ENCODE measurements around the gene SPTAN1. TPM values are rescaled to one million over a fixed set of nuclear protein-coding genes. Genes with fewer than 3 reads are reported as not detected.
A peak's percentile ranks its signal among the peaks of the same experiment; 100 is the strongest.
"Not testable (repeated sequence)": the region's sequence is repeated elsewhere in the genome, so short reads cannot be mapped to it uniquely, and the experiment has no call there.

The SPTAN1 gene
- total and polyA plus RNA-seq, 4 experiments from 2014 or later, result 14.0 to 595 (median 394) TPM

GRCh38 chr9:128642675-128643245 lies 90.4 kb downstream of the SPTAN1 start:
- H3K9me3 ChIP-seq (ENCODE audit: control insufficient read depth in 1 of 2, low read length in 2 of 2), result no peaks in the 10 kb centered on the region
- peaks cover 0 to 3% (median under 1%) of the 10 kb centered on the region in 4 donors for H3K4me1 Mint-ChIP-seq
- ChIA-PET POLR2A (ENCODE audit: partially characterized antibody) (no interaction called here), CTCF (ENCODE audit: partially characterized antibody) (interaction anchor here (1.7 kb wide), 1 partner anchor 32 kb away, joined by 3 read pairs; no protein-coding TSS in a partner anchor)
- peaks cover 0 to 1% (median 0%) of the 10 kb centered on the region in 8 donors for H3K9me3 Mint-ChIP-seq
- no peaks in the 10 kb centered on the region for H3K36me3 Mint-ChIP-seq
- H3K27me3 ChIP-seq (ENCODE audit: insufficient read depth, low read length), result no peaks in the 10 kb centered on the region
- H3K27ac ChIP-seq (ENCODE audit: low read depth, low read length), result no peak overlapping the region
- H3K4me1 ChIP-seq (ENCODE audit: insufficient read depth, low read length), result no peaks in the 10 kb centered on the region
- H3K36me3 ChIP-seq (ENCODE audit: insufficient read depth, low read length), result no peaks in the 10 kb centered on the region
- no peak for DNase-seq
- H3K27me3 Mint-ChIP-seq, result no peaks in the 10 kb centered on the region
- no peak overlapping the region for H3K4me3 Mint-ChIP-seq
- peak overlapping the region in 1 of 7 donors; percentile 76 for H3K27ac Mint-ChIP-seq
- intact Hi-C loops (cut with micrococcal nuclease), result no loop called here
- H3K4me3 ChIP-seq (ENCODE audit: low read length in 2 of 2), result no peak overlapping the region

GRCh38 chr9:128643519-128644300 lies 91.3 kb downstream of the SPTAN1 start:
- Mint-ChIP-seq H3K27me3 (no peaks in the 10 kb centered on the region), H3K4me3 (no peak overlapping the region), H3K36me3 (no peaks in the 10 kb centered on the region), H3K4me1 (peaks cover 0 to 3% (median 0%) of the 10 kb centered on the region in 4 donors), H3K27ac (peak overlapping the region in 1 of 7 donors; percentile 19), H3K9me3 (peaks cover 0 to 1% (median 0%) of the 10 kb centered on the region in 8 donors)
- POLR2A ChIA-PET (ENCODE audit: partially characterized antibody), result no interaction called here
- H3K4me3 ChIP-seq (ENCODE audit: low read length in 2 of 2), result no peak overlapping the region
- H3K36me3 ChIP-seq (ENCODE audit: insufficient read depth, low read length), result no peaks in the 10 kb centered on the region
- DNase-seq, result no peak
- H3K27ac ChIP-seq (ENCODE audit: low read depth, low read length), result no peak overlapping the region
- H3K9me3 ChIP-seq (ENCODE audit: control insufficient read depth in 1 of 2, low read length in 2 of 2), result no peaks in the 10 kb centered on the region
- CTCF ChIA-PET (ENCODE audit: partially characterized antibody), result interaction anchor here (1.7 kb wide), 1 partner anchor 31 kb away, joined by 3 read pairs; no protein-coding TSS in a partner anchor
- H3K4me1 ChIP-seq (ENCODE audit: insufficient read depth, low read length), result no peaks in the 10 kb centered on the region
- H3K27me3 ChIP-seq (ENCODE audit: insufficient read depth, low read length), result no peaks in the 10 kb centered on the region
- intact Hi-C loops (cut with micrococcal nuclease), result no loop called here

- not testable (repeated sequence) for H3K4me3 Mint-ChIP-seq; H3K27me3 ChIP-seq (ENCODE audit: insufficient read depth, low read length); H3K36me3 ChIP-seq (ENCODE audit: insufficient read depth, low read length); H3K36me3 Mint-ChIP-seq; H3K27me3 Mint-ChIP-seq; H3K4me1 ChIP-seq (ENCODE audit: insufficient read depth, low read length); H3K27ac Mint-ChIP-seq; H3K9me3 Mint-ChIP-seq; H3K9me3 ChIP-seq (ENCODE audit: control insufficient read depth in 1 of 2, low read length in 2 of 2); H3K27ac ChIP-seq (ENCODE audit: low read depth, low read length); H3K4me3 ChIP-seq (ENCODE audit: low read length in 2 of 2); H3K4me1 Mint-ChIP-seq
- intact Hi-C loops (cut with micrococcal nuclease), result loop anchor here (2.0 kb wide), 2 partner anchors 171 to 215 kb away; partner anchors contain the start of gene ENDOG
- peak; percentile 58 to 66 (median 62) for DNase-seq
- CTCF ChIA-PET (ENCODE audit: partially characterized antibody), result interaction anchor here (1.0 to 2.2 kb wide), 10 partner anchors 9 to 289 kb away, joined by 3 to 10 read pairs (median 4); partner anchors contain the start of gene ENDOG
- POLR2A ChIA-PET (ENCODE audit: partially characterized antibody), result interaction anchor here (0.8 to 1.5 kb wide), 2 partner anchors 41 to 76 kb away, joined by 3 to 11 read pairs; partner anchors contain the start of genes SET and ZDHHC12
These were observed 95.8 kb downstream of the SPTAN1 start for GRCh38 chr9:128648206-128648605.

GRCh38 chr9:128651798-128652197 lies 99.4 kb downstream of the SPTAN1 start:
- H3K36me3 ChIP-seq (ENCODE audit: insufficient read depth, low read length), result no peaks in the 10 kb centered on the region
- peaks cover 0 to 10% (median 2%) of the 10 kb centered on the region in 4 donors for H3K4me1 Mint-ChIP-seq
- no peak for DNase-seq
- H3K27ac ChIP-seq (ENCODE audit: low read depth, low read length), result no peak overlapping the region
- no peak overlapping the region for H3K27ac Mint-ChIP-seq
- no peaks in the 10 kb centered on the region for H3K9me3 ChIP-seq (ENCODE audit: control insufficient read depth in 1 of 2, low read length in 2 of 2)
- H3K4me1 ChIP-seq (ENCODE audit: insufficient read depth, low read length), result peaks cover 4% of the 10 kb centered on the region
- CTCF ChIA-PET (ENCODE audit: partially characterized antibody), result interaction anchor here (1.0 kb wide), 1 partner anchor 277 kb away, joined by 3 read pairs; no protein-coding TSS in a partner anchor
- POLR2A ChIA-PET (ENCODE audit: partially characterized antibody), result no interaction called here
- H3K4me3 ChIP-seq (ENCODE audit: low read length in 2 of 2), result no peak overlapping the region
- no peaks in the 10 kb centered on the region for H3K27me3 Mint-ChIP-seq
- H3K4me3 Mint-ChIP-seq, result no peak overlapping the region
- intact Hi-C loops (cut with micrococcal nuclease), result no loop called here
- H3K9me3 Mint-ChIP-seq, result no peaks in the 10 kb centered on the region
- H3K36me3 Mint-ChIP-seq, result peaks cover 0 to 2% of the 10 kb centered on the region in 2 donors
- H3K27me3 ChIP-seq (ENCODE audit: insufficient read depth, low read length), result no peaks in the 10 kb centered on the region

GRCh38 chr9:128653908-128654307 lies 101.5 kb downstream of the SPTAN1 start:
- no peaks in the 10 kb centered on the region for H3K27me3 Mint-ChIP-seq
- H3K4me1 Mint-ChIP-seq, result peaks cover 2 to 15% (median 6%) of the 10 kb centered on the region in 4 donors
- Histone ChIP-seq H3K27me3 (ENCODE audit: insufficient read depth, low read length) (no peaks in the 10 kb centered on the region), H3K9me3 (ENCODE audit: control insufficient read depth in 1 of 2, low read length in 2 of 2) (no peaks in the 10 kb centered on the region), H3K27ac (ENCODE audit: low read depth, low read length) (no peak overlapping the region), H3K4me3 (ENCODE audit: low read length in 2 of 2) (no peak overlapping the region), H3K36me3 (ENCODE audit: insufficient read depth, low read length) (no peaks in the 10 kb centered on the region), H3K4me1 (ENCODE audit: insufficient read depth, low read length) (peaks cover 8% of the 10 kb centered on the region)
- H3K27ac Mint-ChIP-seq, result peak overlapping the region in 1 of 7 donors; percentile 15
- H3K4me3 Mint-ChIP-seq, result peak overlapping the region in 3 of 8 donors; percentile 14 to 37 (median 35)
- intact Hi-C loops (cut with micrococcal nuclease), result no loop called here
- DNase-seq, result no peak
- ChIA-PET CTCF (ENCODE audit: partially characterized antibody) (interaction anchor here (0.6 to 0.9 kb wide), 3 partner anchors 64 to 222 kb away, joined by 3 to 5 read pairs (median 4); no protein-coding TSS in a partner anchor), POLR2A (ENCODE audit: partially characterized antibody) (no interaction called here)
- peaks cover 0 to 2% of the 10 kb centered on the region in 2 donors for H3K36me3 Mint-ChIP-seq
- H3K9me3 Mint-ChIP-seq, result no peaks in the 10 kb centered on the region

GRCh38 chr9:128654481-128654880 lies 102.1 kb downstream of the SPTAN1 start:
- peak overlapping the region in 6 of 8 donors; percentile 32 to 77 (median 53) for H3K4me3 Mint-ChIP-seq
- Histone ChIP-seq H3K36me3 (ENCODE audit: insufficient read depth, low read length) (no peaks in the 10 kb centered on the region), H3K9me3 (ENCODE audit: control insufficient read depth in 1 of 2, low read length in 2 of 2) (no peaks in the 10 kb centered on the region), H3K4me1 (ENCODE audit: insufficient read depth, low read length) (peaks cover 8% of the 10 kb centered on the region), H3K4me3 (ENCODE audit: low read length in 2 of 2) (no peak overlapping the region), H3K27me3 (ENCODE audit: insufficient read depth, low read length) (no peaks in the 10 kb centered on the region), H3K27ac (ENCODE audit: low read depth, low read length) (no peak overlapping the region)
- ChIA-PET POLR2A (ENCODE audit: partially characterized antibody) (interaction anchor here (1.0 kb wide), 1 partner anchor 34 kb away, joined by 3 read pairs; no protein-coding TSS in a partner anchor), CTCF (ENCODE audit: partially characterized antibody) (interaction anchor here (0.9 kb wide), 1 partner anchor 64 kb away, joined by 3 read pairs; no protein-coding TSS in a partner anchor)
- peaks cover 0 to 2% of the 10 kb centered on the region in 2 donors for H3K36me3 Mint-ChIP-seq
- H3K27ac Mint-ChIP-seq, result peak overlapping the region in 3 of 7 donors; percentile 15 to 18 (median 16)
- intact Hi-C loops (cut with micrococcal nuclease), result no loop called here
- peaks cover 2 to 15% (median 6%) of the 10 kb centered on the region in 4 donors for H3K4me1 Mint-ChIP-seq
- DNase-seq, result no peak
- H3K27me3 Mint-ChIP-seq, result no peaks in the 10 kb centered on the region
- no peaks in the 10 kb centered on the region for H3K9me3 Mint-ChIP-seq

Measured in CD4-positive, alpha-beta memory T cell (primary cell).